SU-DHL-6 (cell line): ENCODE measurements around the gene HSH2D.

Experiments used
- CTCF ChIP-seq: fragments of 200-600 bp; sonication (generic); IDR thresholded peaks from one replicate; pipeline ENCODE4 v1.5.1; 2017; ENCODE audit warnings: antibody characterized with exemption, mild to moderate bottlenecking, low read length, moderate library complexity; ENCODE audit not compliant: insufficient read depth, poor library complexity, severe bottlenecking
- EZH2phosphoT487 ChIP-seq: fragments of 200-600 bp; sonication (generic), shearing (Covaris generic); conservative IDR thresholded peaks from 2 replicates; pipeline ENCODE4 v1.6.1; 2018; ENCODE audit warnings: mild to moderate bottlenecking, antibody characterized with exemption, low read length, moderate library complexity, mixed read lengths

GRCh38 chr19:16095071-16095571 lies 48.4 kb upstream of the HSH2D start:
- TF ChIP-seq EZH2phosphoT487 (no peak), CTCF (no peak)
